B cell (primary cell): ENCODE measurements around the gene CTDP1. TPM values are rescaled to one million over a fixed set of nuclear protein-coding genes. Genes with fewer than 3 reads are reported as not detected.

Experiments
- ATAC-seq: fragments of 200-7000 bp; cut with Tn5 transposase; one replicate; pipeline ENCODE4 v1.10.0; 2021; ENCODE audit warnings: low read depth, mild to moderate bottlenecking, moderate number of reproducible peaks, moderate library complexity
- CTCF ChIA-PET: fragments of 350-600 bp; sonication (Branson Sonifier 250); formaldehyde crosslinking; loops from one replicate; lab custom pipeline; 2021; ENCODE audit warnings: antibody characterized with exemption, inconsistent platforms; lab: Charles Lee
- POLR2A ChIA-PET: fragments of 350-600 bp; sonication (Branson Sonifier 250); formaldehyde crosslinking; loops from one replicate; lab custom pipeline; 2021; ENCODE audit warnings: antibody characterized with exemption; lab: Charles Lee
- DNase-seq: peaks from one replicate; pipeline ENCODE4 v3.0.0; 2013
- H2AFZ ChIP-seq: 2 replicates; pipeline ENCODE4 v1.6.1; 2012; ENCODE audit warnings: mild to moderate bottlenecking, low read depth, low read length; ENCODE audit not compliant: insufficient read depth, poor library complexity, severe bottlenecking
- H3K27ac ChIP-seq, 2 donors: 1 replicate in 1 of 2; 2 replicates in 1 of 2; pipeline ENCODE4 v1.5.1; 2012 to 2013; ENCODE audit warnings: low read length in 2 of 2, mild to moderate bottlenecking in 2 of 2, moderate library complexity in 1 of 2
- H3K27me3 ChIP-seq, 4 experiments: fragments of 200-600 bp in 1 of 4; sonication (generic) in 1 of 4; replicated peaks in 1 of 4; 1 replicate in 2 of 4; 2 replicates in 2 of 4; pipeline versions ENCODE4 v1.6.1 to v1.7.0; 2013 to 2016; ENCODE audit warnings: low read length in 3 of 4, mild to moderate bottlenecking in 2 of 4, mixed read lengths in 1 of 4, moderate library complexity in 1 of 4; ENCODE audit not compliant: insufficient read depth in 4 of 4, control insufficient read depth in 3 of 4; ENCODE audit errors: control extremely low read depth in 1 of 4
- H3K36me3 ChIP-seq, 2 experiments: replicated peaks in 1 of 2; 1 replicate in 1 of 2; 2 replicates in 1 of 2; pipeline versions ENCODE4 v1.6.1 to v1.7.1; 2013; ENCODE audit warnings: low read length in 1 of 2; ENCODE audit not compliant: insufficient read depth in 2 of 2, control insufficient read depth in 1 of 2; ENCODE audit errors: control extremely low read depth in 1 of 2, extremely low read depth in 1 of 2
- H3K4me1 ChIP-seq, 2 donors: fragments of 200-600 bp in 1 of 2; sonication (generic) in 1 of 2; 1 replicate in 1 of 2; 2 replicates in 1 of 2; pipeline versions ENCODE4 v1.5.1 to v1.6.1; 2013 to 2017; ENCODE audit warnings: low read length in 2 of 2; ENCODE audit not compliant: control insufficient read depth in 2 of 2, insufficient read depth in 2 of 2
- H3K4me2 ChIP-seq: replicated peaks from 2 replicates; pipeline ENCODE3; 2012; ENCODE audit warnings: mild to moderate bottlenecking, low read depth, low read length; ENCODE audit not compliant: poor library complexity, severe bottlenecking
- H3K4me3 ChIP-seq, 5 experiments: fragments of 200-600 bp in 1 of 5; sonication (generic) in 1 of 5; 1 replicate in 3 of 5; 2 replicates in 2 of 5; pipeline versions ENCODE4 v1.5.1 to v1.7.0; 2011 to 2016; ENCODE audit warnings: low read length in 4 of 5, mild to moderate bottlenecking in 4 of 5, low read depth in 2 of 5, control low read depth in 1 of 5, moderate library complexity in 1 of 5; ENCODE audit not compliant: insufficient read depth in 1 of 5; ENCODE audit errors: control extremely low read depth in 1 of 5, extremely low read depth in 1 of 5
- H3K79me2 ChIP-seq: fragments of 200-600 bp; sonication (generic); one replicate; pipeline ENCODE4 v1.6.0; 2016; ENCODE audit warnings: low read length; ENCODE audit not compliant: control insufficient read depth, insufficient read depth
- H3K9ac ChIP-seq: fragments of 200-600 bp; sonication (generic); 2 replicates; pipeline ENCODE4 v1.6.1; 2017; ENCODE audit warnings: mild to moderate bottlenecking, low read length, moderate library complexity
- H3K9me3 ChIP-seq, 3 donors: one replicate each; pipeline versions ENCODE4 v1.6.1 to v1.7.1; 2013; ENCODE audit warnings: low read length in 2 of 3; ENCODE audit not compliant: control insufficient read depth in 2 of 3, insufficient read depth in 1 of 3; ENCODE audit errors: control extremely low read depth in 1 of 3
- H4K20me1 ChIP-seq: 2 replicates; pipeline ENCODE4 v1.6.0; 2012; ENCODE audit warnings: mild to moderate bottlenecking, low read length; ENCODE audit not compliant: insufficient read depth, control insufficient read depth, poor library complexity, severe bottlenecking
- H3K27ac Mint-ChIP-seq: one replicate; pipeline ENCODE4 v1.8.0; 2021; ENCODE audit warnings: mixed read lengths
- H3K27me3 Mint-ChIP-seq: one replicate; pipeline ENCODE4 v1.8.0; 2021; ENCODE audit warnings: mixed read lengths
- H3K4me1 Mint-ChIP-seq: one replicate; pipeline ENCODE4 v1.8.0; 2021; ENCODE audit warnings: mixed read lengths
- H3K4me3 Mint-ChIP-seq: one replicate; pipeline ENCODE4 v1.8.0; 2021; ENCODE audit warnings: mixed read lengths
- H3K9me3 Mint-ChIP-seq: one replicate; pipeline ENCODE4 v1.8.0; 2022; ENCODE audit warnings: mixed read lengths; ENCODE audit not compliant: insufficient read depth
- CTCF ChIP-seq: fragments of 200-600 bp; IDR thresholded peaks from one replicate; pipeline ENCODE4 v1.8.0; 2022; ENCODE audit warnings: antibody characterized with exemption, mild to moderate bottlenecking
- EZH2 ChIP-seq: IDR thresholded peaks from 2 replicates; pipeline ENCODE4 v1.6.1; 2012; ENCODE audit warnings: borderline replicate concordance, low read depth, mild to moderate bottlenecking, moderate library complexity, low read length; ENCODE audit not compliant: insufficient read depth, poor library complexity, severe bottlenecking
- WGBS: methylation state at CpG from one replicate; pipeline ENCODE4 v1.1.5; 2013; ENCODE audit warnings: missing lambda C conversion rate; ENCODE audit not compliant: insufficient coverage; 5-methylcytosine and 5-hydroxymethylcytosine counted together
- intact Hi-C: fragments of 100-400 bp; cut with micrococcal nuclease; formaldehyde crosslinking; loops from one replicate; pipeline ENCODE4 v1.10.0; 2022
- polyA plus RNA-seq: library from polyadenylated mRNA; depleted of rRNA; stranded (reverse); fragments of >200 nt; gene quantifications from 2 replicates; pipeline ENCODE4 v1.2.3, GENCODE V29; 2012
- total RNA-seq, 2 donors: library from RNA; stranded (reverse); fragments of 120-200 nt in 1 of 2; gene quantifications; 1 replicate in 1 of 2; 2 replicates in 1 of 2; pipeline versions ENCODE4 v1.2.3 to v1.2.4, GENCODE V29; 2013 to 2022

Gene CTDP1
- total and polyA plus RNA-seq, 2 donors (not counting 1 experiment from before 2014, with no cell fraction given): 14.3 to 33.3 TPM

GRCh38 chr18:79801641-79802040 lies 122.0 kb downstream of the CTDP1 start:
- peaks cover 4% of the 10 kb centered on the region for H4K20me1 ChIP-seq
- peaks cover 0 to 13% (median 0%) of the 10 kb centered on the region in 3 donors for H3K9me3 ChIP-seq
- 100% methylated on average over 3 of the region's 9 CpGs for WGBS
- H3K4me1 ChIP-seq: peaks cover 25 to 32% of the 10 kb centered on the region in 2 donors
- intact Hi-C loops: no loop called here
- H3K36me3 ChIP-seq: no peaks in the 10 kb centered on the region
- H2AFZ ChIP-seq: no peak overlapping the region
- H3K4me2 ChIP-seq: no peak overlapping the region
- ChIA-PET POLR2A (no interaction called here), CTCF (no interaction called here)
- no peak for DNase-seq
- H3K9ac ChIP-seq: no peak overlapping the region
- H3K4me3 ChIP-seq: no peak overlapping the region
- H3K9me3 Mint-ChIP-seq: no peaks in the 10 kb centered on the region
- TF ChIP-seq CTCF (no peak), EZH2 (no peak)
- no peaks in the 10 kb centered on the region for H3K79me2 ChIP-seq
- peaks cover 21% of the 10 kb centered on the region for H3K27me3 Mint-ChIP-seq
- H3K4me1 Mint-ChIP-seq: peaks cover 30% of the 10 kb centered on the region
- ATAC-seq: no peak
- peaks cover 0 to 30% (median 17%) of the 10 kb centered on the region in 4 experiments for H3K27me3 ChIP-seq
- H3K27ac Mint-ChIP-seq: no peak overlapping the region
- no peak overlapping the region for H3K27ac ChIP-seq
- no peak overlapping the region for H3K4me3 Mint-ChIP-seq

GRCh38 chr18:79802298-79802697 lies 122.7 kb downstream of the CTDP1 start:
- Histone ChIP-seq H3K79me2 (no peaks in the 10 kb centered on the region), H4K20me1 (peaks cover 4% of the 10 kb centered on the region), H3K36me3 (no peaks in the 10 kb centered on the region), H3K4me2 (no peak overlapping the region), H3K9ac (no peak overlapping the region), H3K9me3 (peaks cover 0 to 9% (median 0%) of the 10 kb centered on the region in 3 donors), H3K4me3 (no peak overlapping the region), H3K27ac (no peak overlapping the region), H3K4me1 (peaks cover 23 to 31% of the 10 kb centered on the region in 2 donors), H2AFZ (no peak overlapping the region), H3K27me3 (peaks cover 0 to 23% (median 12%) of the 10 kb centered on the region in 4 experiments)
- no peak for ATAC-seq
- Mint-ChIP-seq H3K27ac (no peak overlapping the region), H3K4me1 (peaks cover 28% of the 10 kb centered on the region), H3K4me3 (no peak overlapping the region), H3K27me3 (peaks cover 17% of the 10 kb centered on the region), H3K9me3 (no peaks in the 10 kb centered on the region)
- CTCF ChIA-PET: no interaction called here
- POLR2A ChIA-PET: no interaction called here
- intact Hi-C loops: no loop called here
- TF ChIP-seq CTCF (no peak), EZH2 (no peak)
- no peak for DNase-seq
- WGBS: 98% methylated on average over 16 of the region's 18 CpGs
